ENCODE data around the gene LCN1. TPM values are rescaled to one million over a fixed set of nuclear protein-coding genes. Genes with fewer than 3 reads are reported as not detected.
A peak's percentile ranks its signal among the peaks of the same experiment; 100 is the strongest.

The LCN1 gene
- total and polyA plus RNA-seq, 2 experiments from 2014 or later = not detected

GRCh38 chr9:135476561-135477355 lies 44.5 kb upstream of the LCN1 start:
- no peak overlapping the region for H3K4me3 ChIP-seq
- H3K27me3 ChIP-seq (replicated peaks; ENCODE audit: insufficient read depth) = no peaks in the 10 kb centered on the region
- WGBS, 2 experiments (ENCODE audit: low coverage in 1 of 2, low lambda C conversion rate in 2 of 2, missing lambda C conversion rate in 2 of 2) = 92 to 97% methylated on average over 10 of the region's 10 CpGs
- TF ChIP-seq EZH2phosphoT487 (IDR thresholded peaks at IDR 0.05; ENCODE audit: insufficient read depth, low read depth) (no peak), EZH2 (IDR thresholded peaks at IDR 0.05; ENCODE audit: insufficient read depth, poor library complexity, severe bottlenecking) (no peak)
- H3K27ac ChIP-seq = no peak overlapping the region
- H3K79me2 ChIP-seq (ENCODE audit: insufficient read depth) = peaks cover 7% of the 10 kb centered on the region
- no peak overlapping the region for H2AFZ ChIP-seq
- H4K20me1 ChIP-seq (ENCODE audit: insufficient read depth) = no peaks in the 10 kb centered on the region
- in situ Hi-C loops (cut with MboI) = no loop called here
- peak; percentile 15 for DNase-seq
- H3K9me3 ChIP-seq (ENCODE audit: low read depth) = no peaks in the 10 kb centered on the region
- H3K4me1 ChIP-seq (ENCODE audit: insufficient read depth) = peaks cover 11% of the 10 kb centered on the region
- H3K36me3 ChIP-seq (ENCODE audit: low read depth) = no peaks in the 10 kb centered on the region
- no peak overlapping the region for H3K4me2 ChIP-seq (ENCODE audit: unreplicated experiment)
- H3K9me2 ChIP-seq (ENCODE audit: insufficient read depth) = no peaks in the 10 kb centered on the region
- H3F3A ChIP-seq (ENCODE audit: insufficient read depth) = peaks cover 13% of the 10 kb centered on the region; the same call in 1 of the 2 replicates
- H3K9ac ChIP-seq = no peak overlapping the region

- H3K4me1 ChIP-seq (ENCODE audit: insufficient read depth) = peaks cover 11% of the 10 kb centered on the region
- H3K9ac ChIP-seq = 0 out of 2 replicates have a peak overlapping the region, but pooled peaks have one; percentile 30
- H4K20me1 ChIP-seq (ENCODE audit: insufficient read depth) = no peaks in the 10 kb centered on the region
- peaks cover 19% of the 10 kb centered on the region for H3K79me2 ChIP-seq (ENCODE audit: insufficient read depth)
- no peaks in the 10 kb centered on the region for H3K9me3 ChIP-seq (ENCODE audit: low read depth)
- peak overlapping the region; percentile 51; the same call in 1 of the 2 replicates for H2AFZ ChIP-seq
- no peaks in the 10 kb centered on the region for H3K27me3 ChIP-seq (replicated peaks; ENCODE audit: insufficient read depth)
- no peaks in the 10 kb centered on the region for H3K9me2 ChIP-seq (ENCODE audit: insufficient read depth)
- in situ Hi-C loops (cut with MboI) = no loop called here
- H3K4me3 ChIP-seq = no peak overlapping the region; the same call in 1 of the 2 replicates
- H3F3A ChIP-seq (ENCODE audit: insufficient read depth) = peaks cover 13% of the 10 kb centered on the region; the same call in 1 of the 2 replicates
- TF ChIP-seq EZH2phosphoT487 (IDR thresholded peaks at IDR 0.05; ENCODE audit: insufficient read depth, low read depth) = no peak
- no peak for TF ChIP-seq EZH2 (IDR thresholded peaks at IDR 0.05; ENCODE audit: insufficient read depth, poor library complexity, severe bottlenecking)
- H3K4me2 ChIP-seq (ENCODE audit: unreplicated experiment) = no peak overlapping the region
- peak; percentile 37 for DNase-seq
- H3K36me3 ChIP-seq (ENCODE audit: low read depth) = no peaks in the 10 kb centered on the region
- WGBS, 2 experiments (ENCODE audit: low coverage in 1 of 2, low lambda C conversion rate in 2 of 2, missing lambda C conversion rate in 2 of 2) = 23 to 31% methylated on average over 10 of the region's 10 CpGs
- no peak overlapping the region for H3K27ac ChIP-seq
Measured at GRCh38 chr9:135478191-135478590, 43.0 kb upstream of the LCN1 start.

GRCh38 chr9:135478829-135479468 lies 42.3 kb upstream of the LCN1 start:
- peak overlapping the region; percentile 30; the same call in 1 of the 2 replicates for H3K9ac ChIP-seq

GRCh38 chr9:135479469-135480052 lies 41.7 kb upstream of the LCN1 start, which contains the start of gene PPP1R26:
Gene PPP1R26, plus strand, starts transcription at chr9:135479782. Its CDS starts 4,729 bp downstream, at chr9:135484511.
- Histone ChIP-seq H3K4me2 (ENCODE audit: unreplicated experiment) (peak within 1 kb of the TSS; percentile 83), H3F3A (ENCODE audit: insufficient read depth) (peaks cover 13% of the 10 kb centered on the region; the same call in 1 of the 2 replicates), H3K4me1 (ENCODE audit: insufficient read depth) (peaks cover 11% of the 10 kb centered on the region), H3K4me3 (peak within 1 kb of the TSS; percentile 80), H3K9me2 (ENCODE audit: insufficient read depth) (no peaks in the 10 kb centered on the region), H3K9me3 (ENCODE audit: low read depth) (no peaks in the 10 kb centered on the region), H3K9ac (peak within 1 kb of the TSS; percentile 76), H3K27me3 (replicated peaks; ENCODE audit: insufficient read depth) (no peaks in the 10 kb centered on the region), H3K79me2 (ENCODE audit: insufficient read depth) (peaks cover 20% of the 10 kb centered on the region), H3K36me3 (ENCODE audit: low read depth) (no peaks in the 10 kb centered on the region), H3K27ac (no peak within 1 kb of the TSS), H4K20me1 (ENCODE audit: insufficient read depth) (no peaks in the 10 kb centered on the region), H2AFZ (peak within 1 kb of the TSS; percentile 83)
- TF ChIP-seq EZH2 (IDR thresholded peaks at IDR 0.05; ENCODE audit: insufficient read depth, poor library complexity, severe bottlenecking) (no peak), EZH2phosphoT487 (IDR thresholded peaks at IDR 0.05; ENCODE audit: insufficient read depth, low read depth) (no peak)
- in situ Hi-C loops (cut with MboI) = no loop called here
- DNase-seq = peak; percentile 24
- WGBS, 2 experiments (ENCODE audit: low coverage in 1 of 2, low lambda C conversion rate in 2 of 2, missing lambda C conversion rate in 2 of 2) = 3% methylated on average over 79 of the region's 103 CpGs; no CpG with 5 or more reads in 1 of the 2 experiments

More at GRCh38 chr9:135478829-135479468, 42.3 kb upstream of the LCN1 start:
- Histone ChIP-seq H2AFZ (peak overlapping the region; percentile 51), H3K36me3 (ENCODE audit: low read depth) (no peaks in the 10 kb centered on the region), H3K4me2 (ENCODE audit: unreplicated experiment) (peak overlapping the region; percentile 83), H3K27ac (no peak overlapping the region), H3K4me1 (ENCODE audit: insufficient read depth) (peaks cover 11% of the 10 kb centered on the region), H3K4me3 (peak overlapping the region; percentile 65), H4K20me1 (ENCODE audit: insufficient read depth) (no peaks in the 10 kb centered on the region), H3K9me3 (ENCODE audit: low read depth) (no peaks in the 10 kb centered on the region), H3K27me3 (replicated peaks; ENCODE audit: insufficient read depth) (no peaks in the 10 kb centered on the region), H3F3A (ENCODE audit: insufficient read depth) (peaks cover 13% of the 10 kb centered on the region; the same call in 1 of the 2 replicates), H3K79me2 (ENCODE audit: insufficient read depth) (peaks cover 20% of the 10 kb centered on the region), H3K9me2 (ENCODE audit: insufficient read depth) (no peaks in the 10 kb centered on the region)
- peak; percentile 66 for DNase-seq
- 4 to 8% methylated on average over 35 to 43 of the region's 64 CpGs for WGBS, 2 experiments (ENCODE audit: low coverage in 1 of 2, low lambda C conversion rate in 2 of 2, missing lambda C conversion rate in 2 of 2)
- in situ Hi-C loops (cut with MboI) = no loop called here
- no peak for TF ChIP-seq EZH2phosphoT487 (IDR thresholded peaks at IDR 0.05; ENCODE audit: insufficient read depth, low read depth)

All from GM23248 (cell line).